ENCODE results near the gene ELAPOR2.
"Not testable (repeated sequence)": the region's sequence is repeated elsewhere in the genome, so short reads cannot be mapped to it uniquely, and the experiment has no call there.

The ELAPOR2 gene

GRCh38 chr7:87059525-87060287 is at the start of gene ELAPOR2:
ELAPOR2 (minus strand) TSS chr7:87059654; CDS start chr7:87059513, 141 bp downstream.
- no peak for FAIRE-seq

GRCh38 chr7:87107949-87108776 is 48.7 kb upstream of the ELAPOR2 start:
- no peak for FAIRE-seq

- FAIRE-seq = no peak
These were observed 47.6 kb upstream of the ELAPOR2 start for GRCh38 chr7:87106974-87107612.

GRCh38 chr7:87105401-87105800 is 45.9 kb upstream of the ELAPOR2 start:
- FAIRE-seq = no peak

GRCh38 chr7:87100326-87100725 is 40.9 kb upstream of the ELAPOR2 start:
- FAIRE-seq = no peak

- not testable (repeated sequence) for FAIRE-seq
These were observed 37.9 kb upstream of the ELAPOR2 start for GRCh38 chr7:87097375-87097774.

GRCh38 chr7:87094322-87094721 is 34.9 kb upstream of the ELAPOR2 start:
- FAIRE-seq = no peak

- FAIRE-seq = no peak
These were observed 33.2 kb upstream of the ELAPOR2 start for GRCh38 chr7:87092568-87093091.

- FAIRE-seq = no peak
These were observed 32.1 kb upstream of the ELAPOR2 start for GRCh38 chr7:87091487-87092066.

GRCh38 chr7:87083865-87084519 is 24.5 kb upstream of the ELAPOR2 start:
- no peak for FAIRE-seq

- FAIRE-seq = no peak
These were observed 23.2 kb upstream of the ELAPOR2 start for GRCh38 chr7:87082675-87083074.

GRCh38 chr7:87075671-87076404 is 16.4 kb upstream of the ELAPOR2 start:
- FAIRE-seq = no peak

- no peak for FAIRE-seq
These were observed 8.3 kb upstream of the ELAPOR2 start for GRCh38 chr7:87067788-87068187.

- FAIRE-seq = no peak
These were observed 759 bp upstream of the ELAPOR2 start for GRCh38 chr7:87060288-87060537.

GRCh38 chr7:87058744-87059524 is 520 bp downstream of the ELAPOR2 start:
- no peak for FAIRE-seq

- FAIRE-seq = no peak
These were observed 2.2 kb downstream of the ELAPOR2 start for GRCh38 chr7:87057210-87057609.

GRCh38 chr7:87056346-87056745 is 3.1 kb downstream of the ELAPOR2 start:
- FAIRE-seq = no peak

GRCh38 chr7:87048839-87049238 is 10.6 kb downstream of the ELAPOR2 start:
- no peak for FAIRE-seq

GRCh38 chr7:87046456-87046855 is 13.0 kb downstream of the ELAPOR2 start:
- no peak for FAIRE-seq

GRCh38 chr7:87044713-87045112 is 14.7 kb downstream of the ELAPOR2 start:
- not testable (repeated sequence) for FAIRE-seq

GRCh38 chr7:87041586-87041985 is 17.9 kb downstream of the ELAPOR2 start:
- not testable (repeated sequence) for FAIRE-seq
